ENCODE results near the gene TAS1R3. TPM values are rescaled to one million over a fixed set of nuclear protein-coding genes. Genes with fewer than 3 reads are reported as not detected.

TAS1R3 gene
- total and polyA plus RNA-seq, 5 donors: 0.33 to 0.66 (median 0.41) TPM

DNA sequence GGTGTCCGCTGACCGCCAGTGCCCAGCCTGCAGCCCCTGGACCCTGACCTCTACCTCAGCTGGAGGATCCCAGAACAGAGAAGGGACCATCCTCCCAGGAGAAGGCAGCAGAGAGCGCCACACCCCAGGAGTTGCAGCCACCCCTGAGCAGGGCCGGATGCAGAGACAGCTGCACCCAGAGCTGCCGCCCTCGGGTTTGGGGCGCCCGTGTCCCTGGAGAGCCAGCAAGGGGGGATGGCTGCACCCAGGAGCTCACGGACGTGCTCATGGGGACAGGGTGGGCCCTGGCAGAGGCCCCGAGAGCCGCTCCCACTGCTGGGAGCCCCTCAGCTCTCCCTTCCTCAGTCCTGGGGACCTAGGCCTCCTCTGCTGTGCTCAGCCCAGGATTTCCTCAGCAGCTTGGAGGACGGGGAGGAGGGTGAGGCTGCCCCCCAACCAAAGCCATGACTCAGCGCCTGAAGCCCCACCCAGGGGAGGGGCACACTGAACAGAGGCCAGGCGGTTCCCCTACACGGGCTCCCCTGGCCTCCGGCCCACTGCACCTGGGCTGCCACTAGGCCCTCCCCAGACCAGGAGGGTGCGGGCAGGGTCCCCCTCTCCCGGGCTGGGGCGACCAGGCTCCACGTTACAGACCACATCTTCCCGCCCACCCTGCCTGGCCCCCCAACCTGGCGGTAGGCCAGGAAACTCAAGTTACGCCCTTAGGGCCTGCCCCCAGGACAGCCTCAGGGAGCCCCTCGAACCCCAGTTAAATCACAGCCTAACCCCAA lies 25.6 kb upstream of the TAS1R3 start:
- H3K4me1 ChIP-seq (ENCODE audit: control insufficient read depth, insufficient read depth, low read length): peaks cover 5% of the 10 kb centered on the region
- no peak overlapping the region for H3K27ac ChIP-seq (ENCODE audit: low read length)
- 24% methylated on average over 25 of the region's 25 CpGs for WGBS
- ATAC-seq (peak; percentile 21 to 57), DNase-seq (peak; percentile 83 to 90 (median 90))
- intact Hi-C loops (cut with DNase I): no loop called here
- peak overlapping the region; percentile 0 for H3K4me3 ChIP-seq (ENCODE audit: low read length)
- H3K9me3 ChIP-seq (ENCODE audit: control insufficient read depth, low read length): no peaks in the 10 kb centered on the region
- H3K27me3 ChIP-seq (ENCODE audit: control insufficient read depth, insufficient read depth): no peaks in the 10 kb centered on the region

DNA sequence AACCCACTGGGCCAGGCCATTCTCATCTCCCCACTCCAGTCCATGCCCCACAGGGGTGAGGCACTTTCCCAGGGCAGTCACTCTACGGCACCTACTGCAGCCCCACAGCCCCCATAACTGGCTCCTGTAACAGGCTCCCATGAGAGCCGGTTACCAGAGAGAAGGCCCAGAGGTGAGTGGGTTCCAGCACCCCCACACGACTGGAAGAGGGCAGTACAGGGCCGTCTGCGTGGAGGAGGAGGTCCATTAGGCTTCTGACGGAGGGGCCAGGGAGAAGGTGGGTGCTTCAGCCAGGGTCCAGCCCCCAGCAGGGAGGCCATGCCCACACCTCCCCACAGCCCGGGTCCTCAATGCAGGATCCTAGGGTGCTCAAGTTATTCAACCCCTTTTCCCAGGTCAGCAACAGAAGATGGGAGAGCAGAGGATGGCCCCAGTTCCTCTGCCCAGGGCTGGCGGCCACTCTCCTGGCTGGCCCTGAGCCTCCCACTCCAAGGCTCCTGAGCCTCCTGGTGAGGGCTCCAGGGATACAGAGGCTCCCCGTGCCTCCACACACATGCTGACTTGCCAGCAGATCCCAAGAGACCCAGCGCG lies 24.9 kb upstream of the TAS1R3 start:
- no peak overlapping the region for H3K4me3 ChIP-seq (ENCODE audit: low read length)
- intact Hi-C loops (cut with DNase I): no loop called here
- no peaks in the 10 kb centered on the region for H3K27me3 ChIP-seq (ENCODE audit: control insufficient read depth, insufficient read depth)
- H3K4me1 ChIP-seq (ENCODE audit: control insufficient read depth, insufficient read depth, low read length): peaks cover 5% of the 10 kb centered on the region
- no peaks in the 10 kb centered on the region for H3K9me3 ChIP-seq (ENCODE audit: control insufficient read depth, low read length)
- DNase-seq: no peak
- no peak for ATAC-seq
- no peak overlapping the region for H3K27ac ChIP-seq (ENCODE audit: low read length)
- 24% methylated on average over 11 of the region's 11 CpGs for WGBS

DNA sequence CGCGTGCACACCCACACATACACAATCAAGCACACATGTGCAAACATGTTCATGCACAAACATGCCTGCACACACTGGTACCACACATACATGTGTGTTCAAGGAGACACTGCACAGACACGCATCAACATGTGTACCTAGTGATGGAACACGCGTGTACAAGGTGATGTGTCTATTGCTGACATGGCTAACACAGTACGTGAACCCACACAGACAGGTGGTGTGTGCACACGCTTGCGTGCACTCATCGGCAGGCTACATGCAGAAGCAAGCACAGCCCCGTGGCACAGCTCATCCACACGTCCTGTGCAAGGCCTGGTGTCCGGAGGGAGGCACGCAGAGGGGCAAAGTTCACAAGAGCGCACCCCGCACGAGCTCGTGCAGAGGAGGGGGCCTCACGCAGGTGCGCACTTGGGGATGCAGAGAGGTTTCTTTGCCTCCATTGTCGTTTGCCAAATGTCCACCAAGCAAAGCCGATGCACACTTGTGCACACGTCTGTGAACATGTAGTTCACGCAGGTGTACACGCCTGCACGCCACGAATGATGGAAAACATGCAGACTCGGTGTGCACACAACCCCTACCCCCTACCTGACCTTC lies 24.3 kb upstream of the TAS1R3 start:
- DNase-seq: no peak
- WGBS: 32% methylated on average over 27 of the region's 27 CpGs
- intact Hi-C loops (cut with DNase I): no loop called here
- H3K27ac ChIP-seq (ENCODE audit: low read length): no peak overlapping the region
- no peaks in the 10 kb centered on the region for H3K27me3 ChIP-seq (ENCODE audit: control insufficient read depth, insufficient read depth)
- H3K4me3 ChIP-seq (ENCODE audit: low read length): peak overlapping the region; percentile 65
- H3K4me1 ChIP-seq (ENCODE audit: control insufficient read depth, insufficient read depth, low read length): peaks cover 5% of the 10 kb centered on the region
- no peaks in the 10 kb centered on the region for H3K9me3 ChIP-seq (ENCODE audit: control insufficient read depth, low read length)
- ATAC-seq: no peak

DNA sequence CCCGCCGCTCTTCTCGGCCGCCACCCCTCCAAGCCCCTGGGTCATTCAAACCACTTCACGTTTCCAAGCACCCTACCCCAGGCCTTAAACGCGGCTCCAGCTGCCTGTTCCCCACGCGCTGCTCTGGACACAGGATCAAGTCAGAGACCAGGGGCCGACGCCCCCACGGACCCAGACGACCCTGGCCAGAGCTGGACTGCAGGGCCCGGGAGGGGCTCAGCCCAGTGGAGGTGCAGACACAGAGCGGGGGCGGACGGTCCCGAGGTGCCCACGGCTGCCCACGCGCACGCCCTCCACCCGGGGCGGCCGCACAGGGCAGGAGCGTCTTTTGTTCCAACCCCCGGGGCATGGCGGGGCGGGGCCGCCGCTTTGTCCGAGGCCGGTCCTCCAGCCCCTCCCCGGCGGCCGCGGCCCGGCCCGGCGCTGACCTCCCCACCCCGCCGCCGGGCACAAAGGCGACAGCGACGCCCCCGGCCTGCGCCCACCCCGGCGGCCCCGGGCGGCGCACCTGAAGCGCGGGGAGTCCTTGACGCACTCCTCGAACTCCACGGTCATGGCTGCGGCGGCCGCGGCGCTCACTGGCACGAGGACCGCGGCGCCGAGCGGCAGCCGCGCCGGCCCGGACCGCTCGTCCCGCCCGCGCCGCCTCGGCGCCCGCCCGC lies 23.7 kb upstream of the TAS1R3 start:
- H3K27ac ChIP-seq (ENCODE audit: low read length): peak overlapping the region; percentile 74
- intact Hi-C loops (cut with DNase I): no loop called here
- H3K27me3 ChIP-seq (ENCODE audit: control insufficient read depth, insufficient read depth): no peaks in the 10 kb centered on the region
- H3K4me3 ChIP-seq (ENCODE audit: low read length): peak overlapping the region; percentile 65
- DNase-seq (peak; percentile 74 to 88 (median 85)), ATAC-seq (peak; percentile 0 to 3)
- H3K9me3 ChIP-seq (ENCODE audit: control insufficient read depth, low read length): no peaks in the 10 kb centered on the region
- under 1% methylated on average over 83 of the region's 83 CpGs for WGBS
- peaks cover 5% of the 10 kb centered on the region for H3K4me1 ChIP-seq (ENCODE audit: control insufficient read depth, insufficient read depth, low read length)

DNA sequence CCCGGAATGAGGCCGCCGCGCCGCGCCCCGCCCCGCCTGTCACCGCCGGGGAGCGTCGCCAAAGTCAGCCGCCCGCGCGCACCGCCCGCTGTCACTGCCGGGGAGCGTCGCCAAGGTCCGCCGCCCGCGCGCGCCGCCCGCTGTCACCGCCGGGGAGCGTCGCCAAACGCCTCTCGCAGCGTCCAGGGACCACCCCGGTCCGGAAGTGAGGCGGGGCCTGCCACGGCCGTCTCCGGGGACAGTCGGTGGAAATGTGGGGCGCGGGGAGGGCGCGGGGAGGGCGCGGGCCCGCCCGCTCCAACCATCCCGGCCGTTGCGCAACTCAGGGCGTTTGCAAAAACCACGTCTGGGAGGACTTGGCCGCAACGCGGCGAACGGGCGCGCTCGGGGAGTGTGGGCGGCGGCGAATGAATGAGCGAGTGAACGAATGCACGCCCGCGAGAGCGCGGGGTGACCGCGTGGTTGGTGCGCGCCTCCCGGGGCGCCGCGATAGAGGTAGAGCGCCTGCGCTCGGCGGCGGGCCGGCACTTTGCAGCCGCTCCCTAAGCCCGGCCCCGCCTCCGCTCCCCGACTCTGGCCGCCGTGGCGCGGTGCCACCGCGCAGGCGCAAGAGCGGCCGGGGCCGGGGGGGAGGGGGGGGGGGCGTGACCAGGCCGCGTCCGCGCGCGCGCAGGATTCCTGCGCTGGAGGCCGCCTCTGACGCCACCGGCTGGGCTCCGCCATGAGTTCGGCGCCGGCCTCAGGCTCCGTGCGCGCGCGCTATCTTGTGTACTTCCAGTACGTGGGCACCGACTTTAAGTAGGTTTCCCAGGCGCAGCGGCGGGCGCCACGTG lies 22.9 kb upstream of the TAS1R3 start, which contains the start of the genes ACAP3 and PUSL1:
Gene ACAP3, minus strand, starts transcription at position 8 of the 833 bp plus-strand sequence. CDS start 115 bp downstream, outside the sequence.
Gene PUSL1, plus strand, starts transcription at position 675 of the 833 bp plus-strand sequence. Its CDS starts 47 bp downstream, at position 722.
- peak within 1 kb of the TSS; percentile 72 for H3K4me3 ChIP-seq (ENCODE audit: low read length)
- peak; percentile 96 to 98 (median 97) for DNase-seq
- WGBS: under 1% methylated on average over 123 of the region's 131 CpGs
- ATAC-seq: peak; percentile 69 to 78
- peaks cover 5% of the 10 kb centered on the region for H3K4me1 ChIP-seq (ENCODE audit: control insufficient read depth, insufficient read depth, low read length)
- no peaks in the 10 kb centered on the region for H3K27me3 ChIP-seq (ENCODE audit: control insufficient read depth, insufficient read depth)
- peak within 1 kb of the TSS; percentile 80 for H3K27ac ChIP-seq (ENCODE audit: low read length)
- H3K9me3 ChIP-seq (ENCODE audit: control insufficient read depth, low read length): no peaks in the 10 kb centered on the region
- intact Hi-C loops (cut with DNase I): no loop called here

DNA sequence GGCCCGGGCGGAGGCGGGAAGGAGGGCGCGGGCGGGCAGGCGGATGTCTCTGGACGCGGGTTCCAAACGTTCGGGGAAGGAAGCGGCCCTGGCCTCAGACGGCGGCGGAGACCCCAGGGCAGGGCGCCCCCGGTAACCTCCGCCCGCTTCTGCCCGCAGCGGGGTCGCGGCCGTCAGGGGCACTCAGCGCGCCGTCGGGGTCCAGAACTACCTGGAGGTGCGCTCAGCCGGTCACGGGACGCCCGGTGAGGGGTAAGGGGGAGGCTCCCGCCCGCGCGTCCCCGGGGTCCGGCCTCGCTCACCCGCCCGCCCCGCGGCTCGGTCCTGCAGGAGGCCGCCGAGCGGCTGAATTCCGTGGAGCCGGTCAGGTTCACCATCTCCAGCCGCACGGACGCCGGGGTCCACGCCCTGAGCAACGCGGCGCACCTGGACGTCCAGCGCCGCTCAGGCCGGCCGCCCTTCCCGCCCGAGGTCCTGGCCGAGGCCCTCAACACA lies 22.3 kb upstream of the TAS1R3 start:
- intact Hi-C loops (cut with DNase I): no loop called here
- DNase-seq (no peak), ATAC-seq (peak in 1 of 2 donors; percentile 0)
- H3K4me3 ChIP-seq (ENCODE audit: low read length): peak overlapping the region; percentile 72
- H3K27ac ChIP-seq (ENCODE audit: low read length): peak overlapping the region; percentile 80
- peaks cover 5% of the 10 kb centered on the region for H3K4me1 ChIP-seq (ENCODE audit: control insufficient read depth, insufficient read depth, low read length)
- H3K27me3 ChIP-seq (ENCODE audit: control insufficient read depth, insufficient read depth): no peaks in the 10 kb centered on the region
- WGBS: under 1% methylated on average over 66 of the region's 66 CpGs
- H3K9me3 ChIP-seq (ENCODE audit: control insufficient read depth, low read length): no peaks in the 10 kb centered on the region

DNA sequence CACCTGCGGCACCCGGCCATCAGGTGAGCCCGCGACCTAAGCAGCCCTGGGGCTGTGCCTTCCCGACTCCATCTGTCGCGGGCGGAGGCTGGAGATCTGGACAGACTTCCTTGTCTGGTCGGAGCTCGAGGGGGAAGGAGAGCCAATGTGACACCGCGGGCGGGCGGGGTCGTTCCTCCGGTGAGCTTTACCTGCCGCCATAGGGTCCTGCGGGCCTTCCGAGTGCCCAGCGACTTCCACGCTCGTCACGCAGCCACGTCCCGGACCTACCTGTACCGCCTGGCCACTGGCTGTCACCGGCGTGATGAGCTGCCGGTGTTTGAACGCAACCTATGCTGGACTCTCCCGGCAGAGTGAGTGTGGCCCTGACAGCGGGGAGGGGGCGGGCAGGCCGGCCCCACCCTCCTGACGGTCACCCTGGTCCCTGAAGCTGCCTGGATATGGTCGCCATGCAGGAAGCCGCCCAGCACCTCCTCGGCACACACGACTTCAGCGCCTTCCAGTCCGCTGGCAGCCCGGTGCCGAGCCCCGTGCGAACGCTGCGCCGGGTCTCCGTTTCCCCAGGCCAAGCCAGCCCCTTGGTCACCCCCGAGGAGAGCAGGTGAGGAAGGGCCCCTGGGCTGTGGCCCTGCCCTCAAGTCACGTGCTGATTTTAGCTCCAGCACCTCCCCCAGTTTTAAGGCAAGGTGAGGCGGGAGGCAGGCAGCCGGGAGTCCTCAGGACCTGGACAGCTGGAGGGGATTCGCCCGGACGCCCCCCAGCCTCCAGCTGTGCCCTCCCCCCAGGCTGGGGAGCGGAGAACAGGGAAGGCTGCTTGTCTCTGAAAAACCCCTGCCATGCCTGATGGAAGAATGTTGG lies 21.6 kb upstream of the TAS1R3 start:
- H3K4me1 ChIP-seq (ENCODE audit: control insufficient read depth, insufficient read depth, low read length): peaks cover 5% of the 10 kb centered on the region
- peak overlapping the region; percentile 72 for H3K4me3 ChIP-seq (ENCODE audit: low read length)
- DNase-seq (peak in 1 of 3 donors; percentile 58), ATAC-seq (no peak)
- WGBS: 34% methylated on average over 57 of the region's 57 CpGs
- intact Hi-C loops (cut with DNase I): no loop called here
- no peaks in the 10 kb centered on the region for H3K9me3 ChIP-seq (ENCODE audit: control insufficient read depth, low read length)
- H3K27ac ChIP-seq (ENCODE audit: low read length): no peak overlapping the region
- H3K27me3 ChIP-seq (ENCODE audit: control insufficient read depth, insufficient read depth): no peaks in the 10 kb centered on the region

DNA sequence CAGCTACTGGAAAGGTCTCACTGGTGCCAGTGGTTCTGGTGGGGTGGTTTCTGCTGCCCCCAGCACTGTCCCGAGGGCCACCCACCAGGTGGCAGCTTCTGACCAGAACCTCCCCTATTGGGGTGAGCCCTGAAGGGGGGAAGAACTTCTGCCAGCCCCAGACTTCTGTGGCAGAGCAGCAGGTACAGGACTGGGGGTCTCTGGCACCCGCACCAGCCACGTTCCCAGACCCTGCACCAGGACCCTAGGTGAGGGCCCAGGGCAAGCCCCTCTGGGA lies 21.0 kb upstream of the TAS1R3 start:
- H3K27ac ChIP-seq (ENCODE audit: low read length): no peak overlapping the region
- DNase-seq (no peak), ATAC-seq (no peak)
- no peaks in the 10 kb centered on the region for H3K27me3 ChIP-seq (ENCODE audit: control insufficient read depth, insufficient read depth)
- intact Hi-C loops (cut with DNase I): no loop called here
- no peak overlapping the region for H3K4me3 ChIP-seq (ENCODE audit: low read length)
- WGBS: 81% methylated on average over 3 of the region's 3 CpGs
- H3K9me3 ChIP-seq (ENCODE audit: control insufficient read depth, low read length): no peaks in the 10 kb centered on the region
- H3K4me1 ChIP-seq (ENCODE audit: control insufficient read depth, insufficient read depth, low read length): peaks cover 5% of the 10 kb centered on the region

DNA sequence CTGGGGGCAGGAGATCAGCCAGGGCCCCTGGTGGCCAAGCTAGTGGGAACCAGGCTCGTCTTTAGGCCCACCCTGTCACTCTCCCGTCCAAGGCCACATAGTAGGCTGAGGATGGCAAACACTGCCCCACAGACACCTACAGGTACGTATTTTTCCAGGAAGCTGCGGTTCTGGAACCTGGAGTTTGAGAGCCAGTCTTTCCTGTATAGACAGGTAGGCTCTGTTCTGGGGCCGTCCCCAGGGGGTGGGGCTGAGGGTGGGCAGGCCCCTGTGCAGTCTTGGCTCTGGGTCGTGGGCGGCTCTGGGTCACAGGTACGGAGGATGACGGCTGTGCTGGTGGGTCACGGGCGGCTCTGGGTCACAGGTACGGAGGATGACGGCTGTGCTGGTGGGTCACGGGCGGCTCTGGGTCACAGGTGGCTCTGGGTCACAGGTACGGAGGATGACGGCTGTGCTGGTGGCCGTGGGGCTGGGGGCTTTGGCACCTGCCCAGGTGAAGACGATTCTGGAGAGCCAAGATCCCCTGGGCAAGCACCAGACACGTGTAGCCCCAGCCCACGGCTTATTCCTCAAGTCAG lies 20.5 kb upstream of the TAS1R3 start:
- ATAC-seq (no peak), DNase-seq (no peak)
- Histone ChIP-seq H3K27me3 (ENCODE audit: control insufficient read depth, insufficient read depth) (no peaks in the 10 kb centered on the region), H3K4me1 (ENCODE audit: control insufficient read depth, insufficient read depth, low read length) (peaks cover 5% of the 10 kb centered on the region), H3K4me3 (ENCODE audit: low read length) (no peak overlapping the region), H3K27ac (ENCODE audit: low read length) (no peak overlapping the region), H3K9me3 (ENCODE audit: control insufficient read depth, low read length) (no peaks in the 10 kb centered on the region)
- WGBS: 87% methylated on average over 21 of the region's 21 CpGs
- intact Hi-C loops (cut with DNase I): no loop called here

All from right cardiac atrium (tissue), 5 donors.